ENCODE results near the gene NOG.

DNA sequence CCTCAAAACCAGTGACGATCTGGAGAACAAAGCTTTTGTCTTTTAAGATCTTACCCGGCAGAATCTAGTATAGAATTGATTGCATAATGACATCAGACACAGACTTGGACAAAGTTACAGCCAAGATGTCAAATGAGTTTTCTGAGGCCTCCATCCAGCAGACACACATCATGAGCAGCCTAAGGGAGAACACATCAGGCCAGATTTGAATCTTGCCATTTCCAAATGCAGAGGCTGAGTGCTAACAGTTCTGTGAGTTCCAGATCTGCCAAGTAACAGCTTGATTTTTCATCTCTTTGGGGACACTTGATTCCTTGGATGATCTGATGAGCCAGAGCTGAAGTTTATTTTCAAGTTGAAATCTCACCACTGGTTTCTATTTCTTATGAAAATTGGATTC lies 21.0 kb downstream of the NOG start:
- no peak for TF ChIP-seq POLR2AphosphoS5 (IDR thresholded peaks at IDR 0.05; ENCODE audit: low read depth, low read length)
- TF ChIP-seq POLR2A (IDR thresholded peaks at IDR 0.05; ENCODE audit: low read depth, low read length) = no peak
